Adipocyte (in vitro differentiated cells): ENCODE data around the gene FBN3.

Experiments used
- DNase-seq: peaks from one replicate; pipeline ENCODE4 v3.0.0-alpha.2; 2015; ENCODE audit warnings: low read depth
- H3K27me3 ChIP-seq: replicated peaks from 2 replicates; pipeline ENCODE4 v1.7.0; 2013; ENCODE audit warnings: mild to moderate bottlenecking, low read length, moderate library complexity; ENCODE audit not compliant: control insufficient read depth, insufficient read depth
- H3K36me3 ChIP-seq: 2 replicates; pipeline ENCODE4 v1.7.0; 2013; ENCODE audit warnings: low read length, mild to moderate bottlenecking, moderate library complexity; ENCODE audit not compliant: control insufficient read depth, insufficient read depth, severe bottlenecking
- H3K4me1 ChIP-seq: 2 replicates; pipeline ENCODE4 v1.7.0; 2013; ENCODE audit warnings: mild to moderate bottlenecking, low read length, moderate library complexity; ENCODE audit not compliant: control insufficient read depth, insufficient read depth
- H3K4me3 ChIP-seq: 2 replicates; pipeline ENCODE4 v1.7.0; 2013; ENCODE audit warnings: mild to moderate bottlenecking, low read length, moderate library complexity
- H3K9ac ChIP-seq: 2 replicates; pipeline ENCODE4 v1.7.0; 2013; ENCODE audit warnings: mild to moderate bottlenecking, low read length, moderate library complexity
- H3K9me3 ChIP-seq: 2 replicates; pipeline ENCODE4 v1.7.0; 2013; ENCODE audit warnings: mild to moderate bottlenecking, low read length, moderate library complexity; ENCODE audit not compliant: control insufficient read depth

FBN3 gene

DNA sequence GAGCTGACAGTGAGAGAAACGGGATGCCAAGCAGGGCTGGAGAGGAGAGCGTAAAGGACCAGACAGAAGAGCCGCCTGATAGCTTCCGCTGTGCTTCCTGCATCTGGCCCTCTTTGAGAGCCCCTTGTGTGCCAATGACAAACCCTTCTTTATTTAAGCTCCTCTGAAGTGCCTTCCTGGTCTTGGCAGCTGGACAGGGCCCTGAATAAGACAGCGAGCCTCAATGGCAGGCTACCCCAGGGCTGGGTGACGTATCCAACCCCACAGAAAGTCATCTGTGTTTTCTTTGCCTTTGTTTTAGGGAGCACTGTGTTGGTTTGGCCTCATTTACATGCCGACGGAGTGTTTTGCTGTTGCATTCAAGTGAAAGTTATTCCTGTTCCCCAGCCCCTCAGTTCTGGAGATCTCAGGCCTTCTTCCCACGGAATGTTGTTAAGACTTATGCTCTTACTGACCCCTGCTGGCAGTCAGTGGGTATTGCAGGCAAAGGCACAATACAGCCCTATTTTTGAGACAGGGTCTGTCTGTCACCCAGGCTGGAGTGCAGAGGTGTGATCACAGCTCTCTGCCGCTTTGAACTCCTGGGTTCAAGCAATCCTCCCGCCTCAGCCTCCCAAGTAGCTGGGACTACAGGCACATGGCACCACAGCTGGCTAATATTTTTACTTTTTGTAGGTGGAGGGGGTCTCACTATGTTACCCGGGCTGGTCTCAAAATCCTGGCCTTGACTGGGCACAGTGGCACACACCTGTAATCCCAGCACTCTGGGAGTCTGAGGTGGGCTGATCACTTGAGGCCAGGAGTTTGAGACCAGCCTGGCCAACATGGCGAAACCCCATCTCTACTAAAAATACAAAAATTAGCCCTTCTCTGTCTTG, 80.1 kb downstream of the FBN3 start:
- Histone ChIP-seq H3K27me3 (no peaks in the 10 kb centered on the region), H3K4me1 (no peaks in the 10 kb centered on the region), H3K4me3 (no peak overlapping the region), H3K36me3 (no peaks in the 10 kb centered on the region), H3K9ac (no peak overlapping the region), H3K9me3 (peaks cover 15% of the 10 kb centered on the region)
- no peak for DNase-seq

DNA sequence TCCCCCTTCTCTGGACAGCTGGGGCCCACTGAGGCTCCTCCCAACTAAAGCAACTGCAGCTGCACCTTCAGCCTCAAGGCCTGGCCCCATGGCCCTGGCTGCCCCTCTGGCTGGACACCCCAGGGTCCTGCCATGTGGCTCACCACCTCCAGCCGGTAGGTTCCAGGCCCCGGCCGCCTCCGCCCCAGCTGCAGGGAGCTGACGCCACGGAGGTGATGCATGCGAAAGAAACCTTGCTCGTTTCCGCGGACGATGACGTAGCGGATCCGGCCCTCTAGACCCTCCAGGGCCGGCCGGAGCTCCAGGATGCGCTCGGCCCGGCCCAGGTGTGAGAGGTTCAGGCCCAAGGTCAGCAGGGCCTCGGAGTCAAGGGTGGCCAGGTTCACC, 83.5 kb downstream of the FBN3 start:
- Histone ChIP-seq H3K4me3 (no peak overlapping the region), H3K9me3 (peaks cover 13% of the 10 kb centered on the region), H3K27me3 (peaks cover 7% of the 10 kb centered on the region), H3K9ac (no peak overlapping the region), H3K36me3 (no peaks in the 10 kb centered on the region), H3K4me1 (no peaks in the 10 kb centered on the region)
- DNase-seq = no peak

DNA sequence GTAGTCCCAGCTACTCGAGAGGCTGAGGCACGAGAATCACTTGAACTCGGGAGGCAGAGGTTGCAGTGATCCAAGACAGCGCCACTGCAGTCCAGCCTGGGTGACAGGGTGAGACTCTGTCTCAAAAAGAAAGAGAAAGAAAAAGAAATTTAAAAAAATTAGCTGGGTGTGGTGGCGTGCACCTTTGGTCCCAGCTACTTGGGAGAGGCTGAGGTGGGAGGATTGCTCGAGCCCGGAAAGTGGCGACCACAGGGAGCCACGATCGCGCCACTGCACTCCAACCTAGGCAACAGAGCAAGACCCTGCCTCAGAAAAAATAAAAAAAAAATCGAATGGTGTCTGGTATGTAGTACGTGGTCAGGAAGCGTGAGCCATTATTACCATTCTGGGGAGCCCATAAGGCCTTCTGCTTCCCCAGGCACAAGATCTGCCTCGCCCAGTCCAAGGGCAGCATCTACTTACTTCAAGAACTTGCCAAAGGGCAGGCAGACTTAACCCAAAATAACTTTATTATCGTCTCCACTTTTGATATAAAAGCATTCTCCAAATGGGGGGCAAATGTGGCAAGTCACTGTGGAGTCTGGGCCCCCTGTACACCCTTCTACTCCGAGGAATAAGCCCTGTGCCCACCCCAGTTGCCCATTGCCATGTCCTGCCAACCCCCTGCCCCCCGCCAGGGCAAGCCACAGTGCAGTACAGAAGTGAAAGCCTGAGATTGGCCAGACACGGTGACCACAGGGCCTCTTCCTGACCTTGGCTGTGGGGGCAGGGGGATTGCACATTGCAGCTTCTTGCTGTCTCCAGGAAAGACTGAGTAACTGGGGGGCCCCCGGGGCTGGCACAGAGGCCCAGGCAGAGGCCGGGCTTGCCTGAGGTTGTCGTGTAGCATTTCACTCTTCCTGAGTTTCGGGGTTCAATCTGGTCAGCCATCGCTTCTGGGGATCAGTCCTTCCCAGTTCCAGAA, 84.2 kb downstream of the FBN3 start:
- peaks cover 11% of the 10 kb centered on the region for H3K9me3 ChIP-seq
- no peak overlapping the region for H3K4me3 ChIP-seq
- no peak overlapping the region for H3K9ac ChIP-seq
- no peaks in the 10 kb centered on the region for H3K36me3 ChIP-seq
- no peak for DNase-seq
- peaks cover 7% of the 10 kb centered on the region for H3K27me3 ChIP-seq
- H3K4me1 ChIP-seq = no peaks in the 10 kb centered on the region

DNA sequence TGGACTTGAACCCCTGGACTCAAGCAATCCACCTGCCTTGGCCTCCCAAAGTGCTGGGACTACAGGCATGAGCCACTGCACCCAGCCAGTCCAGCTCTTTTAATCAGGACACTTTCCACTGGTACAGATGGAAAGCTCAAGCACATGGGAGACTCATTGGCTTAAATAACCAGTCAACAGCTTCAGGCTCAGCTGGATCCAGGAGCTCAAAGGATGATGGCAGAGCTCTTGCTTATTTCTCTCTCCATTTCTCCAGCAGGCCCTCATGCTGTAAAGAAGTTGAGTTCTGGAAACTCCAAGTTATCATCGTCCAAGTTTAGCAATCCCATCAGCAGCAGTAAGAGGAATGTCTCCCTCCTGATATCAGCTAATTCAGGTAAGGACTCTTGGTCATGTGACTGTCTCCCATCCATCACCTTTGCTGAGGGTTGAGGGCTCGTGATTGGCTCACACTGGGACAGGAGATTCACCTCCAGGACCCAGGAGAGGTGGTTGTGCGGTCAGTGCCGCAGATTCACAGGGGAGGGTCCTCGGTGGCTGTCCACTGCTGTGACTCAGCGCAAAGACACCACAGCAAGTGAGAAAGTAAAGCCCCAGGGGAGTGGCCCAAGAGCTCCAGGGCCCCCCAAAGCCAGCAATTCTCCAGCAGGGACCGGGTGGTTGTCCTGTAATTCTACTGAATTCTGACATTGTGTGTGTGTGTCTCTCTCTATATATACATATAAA, 91.7 kb downstream of the FBN3 start:
- Histone ChIP-seq H3K36me3 (no peaks in the 10 kb centered on the region), H3K9ac (no peak overlapping the region), H3K9me3 (no peaks in the 10 kb centered on the region), H3K4me1 (no peaks in the 10 kb centered on the region), H3K27me3 (peaks cover 8% of the 10 kb centered on the region), H3K4me3 (no peak overlapping the region)
- DNase-seq = no peak

DNA sequence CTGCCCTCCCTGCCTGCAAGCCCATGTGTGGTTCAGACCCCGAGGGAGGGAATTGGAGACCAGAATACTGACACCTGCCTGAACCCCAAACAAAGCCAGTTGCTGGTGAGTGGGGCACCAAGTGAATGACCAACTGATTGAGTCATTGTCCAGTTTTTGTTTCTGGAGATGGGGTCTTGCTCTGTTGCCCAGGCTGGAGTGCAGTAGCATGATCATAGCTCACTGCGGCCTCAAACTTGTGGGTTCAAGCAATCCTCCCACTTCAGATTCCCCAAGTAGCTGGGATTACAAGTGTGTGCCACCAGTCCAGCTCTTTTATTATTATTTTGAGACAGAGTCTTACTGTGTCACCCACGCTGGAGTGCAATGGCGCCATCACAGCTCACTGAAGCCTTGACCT, 92.9 kb downstream of the FBN3 start:
- Histone ChIP-seq H3K9ac (no peak overlapping the region), H3K9me3 (no peaks in the 10 kb centered on the region), H3K27me3 (peaks cover 8% of the 10 kb centered on the region), H3K4me3 (no peak overlapping the region), H3K36me3 (no peaks in the 10 kb centered on the region), H3K4me1 (no peaks in the 10 kb centered on the region)
- no peak for DNase-seq

DNA sequence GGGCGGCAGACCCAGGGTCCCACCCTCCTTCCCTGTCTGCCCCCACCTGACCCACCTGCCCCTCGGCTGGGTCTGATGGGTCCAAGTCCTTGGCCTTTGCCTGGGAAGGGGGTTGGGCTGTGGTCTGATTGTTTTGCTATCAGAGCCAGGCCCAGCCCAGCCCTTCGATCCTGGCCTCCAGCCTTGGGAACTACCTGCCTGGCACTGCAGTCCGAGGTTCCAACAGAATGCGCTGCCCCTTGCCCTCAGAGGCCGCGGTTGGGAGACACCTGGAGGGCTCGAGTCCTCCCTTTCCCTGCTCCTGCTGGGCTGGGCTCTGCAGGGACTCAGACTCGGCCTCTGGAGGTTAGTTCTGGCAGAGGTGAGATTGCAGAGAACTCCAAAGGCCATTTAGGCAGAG, 95.2 kb downstream of the FBN3 start:
- H3K36me3 ChIP-seq = no peaks in the 10 kb centered on the region
- no peak for DNase-seq
- peaks cover 19% of the 10 kb centered on the region for H3K27me3 ChIP-seq
- H3K4me3 ChIP-seq = no peak overlapping the region
- no peaks in the 10 kb centered on the region for H3K9me3 ChIP-seq
- H3K9ac ChIP-seq = no peak overlapping the region
- peaks cover 6% of the 10 kb centered on the region for H3K4me1 ChIP-seq

DNA sequence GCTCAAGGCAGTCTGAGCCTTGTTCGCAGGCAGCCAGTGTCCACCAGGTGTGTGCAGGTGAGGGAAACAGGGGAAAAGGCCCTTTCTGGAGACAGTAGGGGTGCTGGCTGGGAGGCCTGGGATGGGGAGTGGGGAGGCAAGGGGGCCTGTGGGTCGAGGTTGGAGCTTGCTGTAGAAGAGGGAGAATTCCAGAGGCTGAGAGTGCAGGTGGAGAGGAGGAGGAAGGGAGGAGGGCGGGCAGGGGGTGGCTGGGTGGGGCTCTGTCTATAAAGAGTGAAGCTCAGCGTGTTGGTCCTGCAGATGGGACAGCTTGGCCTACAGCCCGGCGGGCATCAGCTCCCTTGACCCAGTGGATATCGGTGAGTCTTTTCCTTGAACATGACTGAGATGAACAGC, 96.9 kb downstream of the FBN3 start, which contains the start of gene CCL25:
Gene CCL25, plus strand, starts transcription at position 297 of the 396 bp plus-strand sequence. CDS start 290 bp downstream, outside the sequence.
- Histone ChIP-seq H3K9me3 (no peaks in the 10 kb centered on the region), H3K36me3 (no peaks in the 10 kb centered on the region), H3K9ac (no peak within 1 kb of the TSS), H3K4me3 (no peak within 1 kb of the TSS), H3K4me1 (peaks cover 6% of the 10 kb centered on the region), H3K27me3 (peaks cover 22% of the 10 kb centered on the region)
- no peak for DNase-seq

DNA sequence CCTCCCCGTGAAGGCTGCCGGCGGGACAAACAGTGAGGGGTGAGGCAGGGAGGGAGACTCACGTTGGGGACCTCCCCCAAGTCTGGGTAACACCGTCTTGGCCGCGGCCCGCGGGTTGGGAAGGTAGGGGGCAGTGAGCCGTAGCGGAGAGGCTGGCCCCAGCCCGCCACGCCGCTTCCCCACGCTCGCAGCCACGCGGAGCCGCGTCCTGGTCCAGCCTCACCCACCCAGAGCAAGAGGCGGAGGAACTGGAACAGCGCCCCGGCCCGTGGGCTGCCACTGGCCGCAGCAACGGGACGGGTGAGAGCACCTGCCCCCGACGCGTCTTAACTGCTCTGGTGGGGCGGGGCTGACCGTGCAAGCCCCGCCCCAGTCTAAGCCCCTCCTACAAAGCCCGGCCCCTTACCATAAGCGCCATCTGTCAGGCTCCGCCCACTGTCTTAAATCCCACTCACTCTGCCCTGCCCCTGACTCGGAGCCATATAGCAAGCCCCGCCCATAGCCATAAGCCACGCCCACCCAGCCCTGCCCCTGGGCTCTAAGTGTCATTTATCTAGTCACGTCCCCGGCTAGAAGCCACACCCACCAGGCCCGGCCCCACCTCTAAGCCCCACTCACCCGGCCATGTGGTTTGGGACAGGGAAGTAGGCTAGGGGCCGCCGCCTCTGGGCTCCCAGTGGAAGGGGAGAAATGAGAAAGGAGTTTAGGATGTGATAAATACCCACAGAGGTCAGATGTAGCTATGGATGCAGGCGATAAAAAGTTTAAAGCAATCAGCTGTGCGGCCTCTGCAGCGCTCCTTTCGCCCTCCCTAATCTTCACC, 98.9 kb downstream of the FBN3 start:
- H3K4me1 ChIP-seq = peaks cover 6% of the 10 kb centered on the region
- H3K9me3 ChIP-seq = no peaks in the 10 kb centered on the region
- no peaks in the 10 kb centered on the region for H3K36me3 ChIP-seq
- no peak overlapping the region for H3K9ac ChIP-seq
- DNase-seq = peak; percentile 51
- H3K4me3 ChIP-seq = peak overlapping the region; percentile 58
- peaks cover 19% of the 10 kb centered on the region for H3K27me3 ChIP-seq

DNA sequence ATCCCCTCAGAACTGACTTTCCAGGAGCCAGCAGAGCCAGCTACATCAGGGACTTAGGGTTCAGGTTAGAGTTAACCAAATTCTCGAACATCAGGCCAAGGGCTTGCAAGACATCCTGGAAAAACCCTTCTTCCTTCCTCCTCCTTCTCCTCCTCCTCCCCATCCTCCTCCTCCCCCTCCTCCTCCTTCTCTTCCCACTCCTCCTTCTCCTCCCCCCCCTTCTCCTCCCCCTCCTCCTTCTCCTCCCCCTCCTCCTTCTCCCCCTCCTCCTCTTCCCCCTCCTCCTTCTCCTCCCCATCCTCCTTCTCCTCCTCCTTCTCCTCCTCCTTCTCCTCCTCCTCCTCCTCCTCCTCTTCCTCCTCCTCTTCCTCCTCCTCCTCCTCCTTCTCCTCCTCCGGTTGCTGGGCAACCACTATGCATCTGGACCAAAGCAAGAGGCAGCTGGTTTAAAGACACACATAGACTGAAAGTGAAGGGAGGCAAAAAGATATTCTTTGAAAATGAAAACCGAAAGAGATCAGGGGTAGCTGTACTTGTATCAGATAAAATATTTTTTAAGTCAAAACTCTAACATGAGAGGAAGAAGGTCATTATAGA, 102.7 kb downstream of the FBN3 start:
- no peak for DNase-seq
- peaks cover 15% of the 10 kb centered on the region for H3K27me3 ChIP-seq

More for the DNA sequence above, 102.7 kb downstream of the FBN3 start:
- no peak overlapping the region for H3K9ac ChIP-seq
- no peaks in the 10 kb centered on the region for H3K36me3 ChIP-seq
- no peaks in the 10 kb centered on the region for H3K9me3 ChIP-seq
- H3K4me1 ChIP-seq = peaks cover 6% of the 10 kb centered on the region
- H3K4me3 ChIP-seq = no peak overlapping the region
